A549 (cell line): Measurements from ENCODE around the gene PRKCG.

Experiments used
- CEBPB ChIP-seq, 2 experiments: fragments of >200 bp in 1 of 2; sonication (Bioruptor Twin) in 1 of 2; formaldehyde crosslinking in 1 of 2; IDR thresholded peaks; 2 replicates each; pipeline ENCODE4 v1.6.1; 2012 to 2016
- CHD2 ChIP-seq: fragments of 150-350 bp; IDR thresholded peaks from 2 replicates; pipeline ENCODE4 v1.6.1; 2014; ENCODE audit warnings: low read length; ENCODE audit not compliant: partially characterized antibody
- CHD4 ChIP-seq: fragments of 200-600 bp; sonication (generic); IDR thresholded peaks from 2 replicates; pipeline ENCODE4 v1.6.1; 2016; ENCODE audit warnings: antibody characterized with exemption, mild to moderate bottlenecking, borderline replicate concordance
- KDM1A ChIP-seq: fragments of 200-600 bp; sonication (generic); IDR thresholded peaks from 2 replicates; pipeline ENCODE4 v1.6.1; 2016; ENCODE audit warnings: low read depth, mild to moderate bottlenecking
- MYC ChIP-seq: IDR thresholded peaks from 2 replicates; pipeline ENCODE4 v1.6.1; 2012; ENCODE audit warnings: mild to moderate bottlenecking, inconsistent platforms, low read length, improper control_type of control experiment, borderline replicate concordance
- NFE2L2 ChIP-seq: fragments of 150-350 bp; conservative IDR thresholded peaks from 2 replicates; pipeline ENCODE4 v1.6.1; 2014; ENCODE audit warnings: low read length
- POLR2A ChIP-seq: IDR thresholded peaks from 2 replicates; pipeline ENCODE4 v1.6.1; 2012; ENCODE audit warnings: mild to moderate bottlenecking, low read length
- RFX5 ChIP-seq: fragments of 450-650 bp; IDR thresholded peaks from 2 replicates; pipeline ENCODE4 v1.7.1; 2014; ENCODE audit warnings: antibody characterized with exemption, mild to moderate bottlenecking, moderate library complexity
- TF ChIP-seq, protein P1 (sequence below): fragments of >200 bp; sonication (Bioruptor Twin); formaldehyde crosslinking; IDR thresholded peaks from 3 replicates; pipeline ENCODE4 v1.5.1; 2016
- TF ChIP-seq, protein P2 (sequence below): IDR thresholded peaks from 2 replicates; pipeline ENCODE4 v1.6.1; 2012
- TF ChIP-seq, protein P3 (sequence below): fragments of 200-600 bp; sonication (generic); IDR thresholded peaks from 2 replicates; pipeline ENCODE4 v1.6.1; 2016; ENCODE audit warnings: antibody characterized with exemption, mild to moderate bottlenecking, moderate library complexity

GRCh38 chr19:53945441-53945840, 63.4 kb downstream of the PRKCG start:
- TF ChIP-seq RFX5 (0 out of 2 replicates have a peak, but pooled peaks have one; percentile 36), POLR2A (no peak), KDM1A (no peak), CHD4 (no peak), CHD2 (no peak), MYC (no peak), NFE2L2 (no peak), CEBPB (IDR thresholded peaks at IDR 0.05) (peak; percentile 35 to 73; a peak in 3 of 4 replicates)
- TF ChIP-seq, protein P1, sequence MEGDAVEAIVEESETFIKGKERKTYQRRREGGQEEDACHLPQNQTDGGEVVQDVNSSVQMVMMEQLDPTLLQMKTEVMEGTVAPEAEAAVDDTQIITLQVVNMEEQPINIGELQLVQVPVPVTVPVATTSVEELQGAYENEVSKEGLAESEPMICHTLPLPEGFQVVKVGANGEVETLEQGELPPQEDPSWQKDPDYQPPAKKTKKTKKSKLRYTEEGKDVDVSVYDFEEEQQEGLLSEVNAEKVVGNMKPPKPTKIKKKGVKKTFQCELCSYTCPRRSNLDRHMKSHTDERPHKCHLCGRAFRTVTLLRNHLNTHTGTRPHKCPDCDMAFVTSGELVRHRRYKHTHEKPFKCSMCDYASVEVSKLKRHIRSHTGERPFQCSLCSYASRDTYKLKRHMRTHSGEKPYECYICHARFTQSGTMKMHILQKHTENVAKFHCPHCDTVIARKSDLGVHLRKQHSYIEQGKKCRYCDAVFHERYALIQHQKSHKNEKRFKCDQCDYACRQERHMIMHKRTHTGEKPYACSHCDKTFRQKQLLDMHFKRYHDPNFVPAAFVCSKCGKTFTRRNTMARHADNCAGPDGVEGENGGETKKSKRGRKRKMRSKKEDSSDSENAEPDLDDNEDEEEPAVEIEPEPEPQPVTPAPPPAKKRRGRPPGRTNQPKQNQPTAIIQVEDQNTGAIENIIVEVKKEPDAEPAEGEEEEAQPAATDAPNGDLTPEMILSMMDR: no peak
- TF ChIP-seq, protein P2, sequence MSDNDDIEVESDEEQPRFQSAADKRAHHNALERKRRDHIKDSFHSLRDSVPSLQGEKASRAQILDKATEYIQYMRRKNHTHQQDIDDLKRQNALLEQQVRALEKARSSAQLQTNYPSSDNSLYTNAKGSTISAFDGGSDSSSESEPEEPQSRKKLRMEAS: no peak; the same call in 1 of the 2 replicates
- TF ChIP-seq, protein P3, sequence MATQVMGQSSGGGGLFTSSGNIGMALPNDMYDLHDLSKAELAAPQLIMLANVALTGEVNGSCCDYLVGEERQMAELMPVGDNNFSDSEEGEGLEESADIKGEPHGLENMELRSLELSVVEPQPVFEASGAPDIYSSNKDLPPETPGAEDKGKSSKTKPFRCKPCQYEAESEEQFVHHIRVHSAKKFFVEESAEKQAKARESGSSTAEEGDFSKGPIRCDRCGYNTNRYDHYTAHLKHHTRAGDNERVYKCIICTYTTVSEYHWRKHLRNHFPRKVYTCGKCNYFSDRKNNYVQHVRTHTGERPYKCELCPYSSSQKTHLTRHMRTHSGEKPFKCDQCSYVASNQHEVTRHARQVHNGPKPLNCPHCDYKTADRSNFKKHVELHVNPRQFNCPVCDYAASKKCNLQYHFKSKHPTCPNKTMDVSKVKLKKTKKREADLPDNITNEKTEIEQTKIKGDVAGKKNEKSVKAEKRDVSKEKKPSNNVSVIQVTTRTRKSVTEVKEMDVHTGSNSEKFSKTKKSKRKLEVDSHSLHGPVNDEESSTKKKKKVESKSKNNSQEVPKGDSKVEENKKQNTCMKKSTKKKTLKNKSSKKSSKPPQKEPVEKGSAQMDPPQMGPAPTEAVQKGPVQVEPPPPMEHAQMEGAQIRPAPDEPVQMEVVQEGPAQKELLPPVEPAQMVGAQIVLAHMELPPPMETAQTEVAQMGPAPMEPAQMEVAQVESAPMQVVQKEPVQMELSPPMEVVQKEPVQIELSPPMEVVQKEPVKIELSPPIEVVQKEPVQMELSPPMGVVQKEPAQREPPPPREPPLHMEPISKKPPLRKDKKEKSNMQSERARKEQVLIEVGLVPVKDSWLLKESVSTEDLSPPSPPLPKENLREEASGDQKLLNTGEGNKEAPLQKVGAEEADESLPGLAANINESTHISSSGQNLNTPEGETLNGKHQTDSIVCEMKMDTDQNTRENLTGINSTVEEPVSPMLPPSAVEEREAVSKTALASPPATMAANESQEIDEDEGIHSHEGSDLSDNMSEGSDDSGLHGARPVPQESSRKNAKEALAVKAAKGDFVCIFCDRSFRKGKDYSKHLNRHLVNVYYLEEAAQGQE: no peak
